Mammary epithelial cell (primary cell): Measurements from ENCODE around the gene FNBP1.

Experiments used
- CTCF ChIP-seq, 2 donors: IDR thresholded peaks in 1 of 2; conservative IDR thresholded peaks in 1 of 2; 2 replicates each; pipeline ENCODE4 v1.5.1; 2011 to 2012; ENCODE audit warnings: inconsistent platforms in 2 of 2, low read length in 2 of 2, mild to moderate bottlenecking in 2 of 2, control low read depth in 1 of 2, low read depth in 1 of 2; ENCODE audit not compliant: insufficient read depth in 1 of 2; ENCODE audit errors: extremely low read depth in 1 of 2
- EZH2 ChIP-seq: IDR thresholded peaks from 2 replicates; pipeline ENCODE4 v1.6.1; 2012; ENCODE audit warnings: low read length, inconsistent platforms, borderline replicate concordance

- TF ChIP-seq CTCF (conservative IDR thresholded peaks at IDR 0.05 in 1 of 2, IDR thresholded peaks at IDR 0.05 in 1 of 2; ENCODE audit: extremely low read depth in 1 of 2, insufficient read depth in 1 of 2, low read depth in 1 of 2, low read length in 2 of 2) (no peak), EZH2 (no peak)
Measured at GRCh38 chr9:129878291-129878690, 164.7 kb downstream of the FNBP1 start.
